WTC11 (cell line): Measurements from ENCODE around the gene SNX11. TPM values are rescaled to one million over a fixed set of nuclear protein-coding genes. Genes with fewer than 3 reads are reported as not detected.

ENCODE experiments used
- ATAC-seq: fragments of 200-7000 bp; cut with Tn5 transposase; 2 replicates; pipeline ENCODE4 v1.10.0; 2021; ENCODE audit warnings: mild to moderate bottlenecking, moderate library complexity
- CTCF ChIA-PET: fragments of 300-600 bp; sonication (Branson Sonifier 250); formaldehyde crosslinking; loops from one replicate; lab custom pipeline; 2021; ENCODE audit warnings: antibody characterized with exemption; lab: Charles Lee
- POLR2A ChIA-PET: fragments of 350-600 bp; sonication (Branson Sonifier 250); formaldehyde crosslinking; loops from one replicate; lab custom pipeline; 2021; ENCODE audit warnings: antibody characterized with exemption; lab: Charles Lee
- DNase-seq: peaks from one replicate; pipeline ENCODE4 v3.0.0; 2021; ENCODE audit warnings: low spot score
- H3K27ac Mint-ChIP-seq: 2 replicates; pipeline ENCODE4 v1.8.0; 2021; ENCODE audit warnings: mixed read lengths
- H3K27me3 Mint-ChIP-seq: 2 replicates; pipeline ENCODE4 v1.8.0; 2021; ENCODE audit warnings: low read depth, mild to moderate bottlenecking, moderate library complexity, mixed read lengths
- H3K36me3 Mint-ChIP-seq: 2 replicates; pipeline ENCODE4 v1.8.0; 2021; ENCODE audit warnings: mixed read lengths
- H3K4me1 Mint-ChIP-seq: 2 replicates; pipeline ENCODE4 v1.8.0; 2022; ENCODE audit warnings: mixed read lengths
- H3K4me3 Mint-ChIP-seq: 2 replicates; pipeline ENCODE4 v1.8.0; 2021; ENCODE audit warnings: mild to moderate bottlenecking, moderate library complexity, mixed read lengths
- H3K9me3 Mint-ChIP-seq: 2 replicates; pipeline ENCODE4 v1.8.0; 2021; ENCODE audit warnings: mixed read lengths
- CDX4 ChIP-seq: fragments of 250-450 bp; sonication (Bioruptor Pico); IDR thresholded peaks from 2 replicates; pipeline ENCODE4 v1.9.0; 2021; ENCODE audit warnings: moderate library complexity, mild to moderate bottlenecking, inconsistent platforms, borderline replicate concordance
- CREM ChIP-seq: sonication (generic); formaldehyde crosslinking; IDR thresholded peaks from 2 replicates; pipeline ENCODE4 v1.8.1; 2022; ENCODE audit warnings: mild to moderate bottlenecking, missing genetic modification reagents, moderate library complexity
- ETV6 ChIP-seq: sonication (generic); formaldehyde crosslinking; IDR thresholded peaks from 2 replicates; pipeline ENCODE4 v1.8.1; 2022; ENCODE audit warnings: mild to moderate bottlenecking, missing genetic modification reagents
- GTF2I ChIP-seq: fragments of 250-450 bp; sonication (Bioruptor Pico); conservative IDR thresholded peaks from 2 replicates; pipeline ENCODE4 v1.4.0; 2021; ENCODE audit warnings: mild to moderate bottlenecking
- IRF2 ChIP-seq: sonication (generic); formaldehyde crosslinking; IDR thresholded peaks from 2 replicates; pipeline ENCODE4 v1.8.0; 2022; ENCODE audit warnings: low read depth, missing genetic modification reagents, borderline replicate concordance
- MAX ChIP-seq: sonication (generic); formaldehyde crosslinking; IDR thresholded peaks from 2 replicates; pipeline ENCODE4 v1.8.0; 2022; ENCODE audit warnings: mild to moderate bottlenecking, missing genetic modification reagents
- NFATC4 ChIP-seq: fragments of 250-450 bp; sonication (Bioruptor Pico); IDR thresholded peaks from 2 replicates; pipeline ENCODE4 v1.9.0; 2021; ENCODE audit warnings: mild to moderate bottlenecking
- NFE2L1 ChIP-seq: sonication (generic); formaldehyde crosslinking; IDR thresholded peaks from 2 replicates; pipeline ENCODE4 v1.8.1; 2023; ENCODE audit warnings: missing genetic modification reagents
- SMAD3 ChIP-seq: sonication (generic); formaldehyde crosslinking; IDR thresholded peaks from 2 replicates; pipeline ENCODE4 v1.8.0; 2022; ENCODE audit warnings: missing genetic modification reagents, mild to moderate bottlenecking, borderline replicate concordance
- ZMAT4 ChIP-seq: fragments of 250-450 bp; sonication (Bioruptor Pico); IDR thresholded peaks from 2 replicates; pipeline ENCODE4 v1.9.0; 2021; ENCODE audit warnings: mild to moderate bottlenecking
- ZNF512 ChIP-seq: sonication (generic); formaldehyde crosslinking; IDR thresholded peaks from 2 replicates; pipeline ENCODE4 v1.8.1; 2022; ENCODE audit warnings: missing genetic modification reagents, borderline replicate concordance
- ZNF532 ChIP-seq: fragments of 250-450 bp; sonication (Bioruptor Pico); IDR thresholded peaks from 2 replicates; pipeline ENCODE4 v1.9.0; 2021; ENCODE audit warnings: mild to moderate bottlenecking, borderline replicate concordance
- total RNA-seq: library from RNA; stranded (reverse); gene quantifications from 3 replicates; pipeline ENCODE4 v1.2.3, GENCODE V29; 2021
- TF ChIP-seq, protein P1 (sequence below): sonication (generic); formaldehyde crosslinking; conservative IDR thresholded peaks from 2 replicates; pipeline ENCODE4 v1.8.1; 2022; ENCODE audit warnings: mild to moderate bottlenecking, missing genetic modification reagents

The SNX11 gene
- total RNA-seq, 1 experiment from 2014 or later = 24.5 TPM

- DNase-seq = no peak
- POLR2A ChIA-PET = interaction anchor here (0.7 kb wide), 2 partner anchors 23 to 47 kb away, joined by 3 to 4 read pairs; no protein-coding TSS in a partner anchor
- TF ChIP-seq ZNF532 (no peak), MAX (CRISPR knock-in tag) (no peak), CREM (CRISPR knock-in tag) (no peak), NFATC4 (CRISPR knock-in tag) (no peak), ETV6 (CRISPR knock-in tag) (no peak)
- TF ChIP-seq, protein P1, sequence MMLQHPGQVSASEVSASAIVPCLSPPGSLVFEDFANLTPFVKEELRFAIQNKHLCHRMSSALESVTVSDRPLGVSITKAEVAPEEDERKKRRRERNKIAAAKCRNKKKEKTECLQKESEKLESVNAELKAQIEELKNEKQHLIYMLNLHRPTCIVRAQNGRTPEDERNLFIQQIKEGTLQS (CRISPR knock-in tag) = no peak
- ATAC-seq = no peak
- Mint-ChIP-seq H3K4me1 (peaks cover 11% of the 10 kb centered on the region), H3K4me3 (peak overlapping the region; percentile 87), H3K27me3 (peaks cover 8% of the 10 kb centered on the region; the same call in 1 of the 2 replicates), H3K36me3 (no peaks in the 10 kb centered on the region), H3K27ac (peak overlapping the region; percentile 82), H3K9me3 (peaks cover 10% of the 10 kb centered on the region)
- CTCF ChIA-PET = interaction anchor here (1.0 to 3.3 kb wide), 2 partner anchors 33 to 77 kb away, joined by 3 to 19 read pairs; no protein-coding TSS in a partner anchor
These were observed 5.4 kb upstream of the SNX11 start for GRCh38 chr17:48102043-48102750.

DNA sequence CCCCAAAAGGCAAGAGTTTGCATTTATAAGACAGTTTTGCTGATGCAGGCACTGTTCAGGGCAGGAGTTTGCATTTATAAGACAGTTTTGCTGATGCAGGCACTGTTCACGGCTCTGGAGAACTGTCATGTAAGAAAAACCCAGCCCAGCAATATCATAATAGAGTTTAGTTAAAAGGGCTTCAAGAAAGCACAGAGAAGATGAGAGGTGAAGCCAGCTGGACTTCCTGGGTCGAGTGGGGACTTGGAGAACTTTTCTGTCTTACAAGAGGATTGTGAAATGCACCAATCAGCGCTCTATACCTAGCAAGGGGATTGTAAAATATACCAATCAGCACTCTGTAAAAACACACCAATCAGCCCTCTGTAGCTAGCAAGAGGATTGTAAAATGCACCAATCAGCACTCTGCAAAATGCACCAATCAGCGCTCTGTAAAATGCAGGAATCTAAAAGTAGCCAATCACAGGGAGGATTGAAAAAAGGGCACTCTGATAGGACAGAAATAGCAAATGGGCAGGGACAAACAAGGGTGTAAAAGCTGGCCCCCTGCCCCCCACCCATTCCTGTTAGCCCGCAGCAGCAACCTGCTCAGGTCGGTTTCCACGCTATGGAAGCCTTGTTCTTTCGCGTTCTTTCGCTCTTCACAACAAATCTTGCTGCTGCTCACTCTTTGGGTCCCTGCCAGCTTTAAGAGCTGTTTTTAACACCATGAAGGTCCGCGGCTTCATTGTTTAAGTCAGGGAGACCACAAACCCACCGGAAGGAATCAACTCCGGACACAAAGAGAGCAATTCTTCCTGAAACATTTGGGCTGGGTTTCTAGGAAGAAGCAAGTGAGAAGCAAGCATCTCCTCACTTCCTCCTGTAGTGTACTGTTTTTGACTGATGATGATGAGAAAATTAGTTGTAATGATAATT lies 4.5 kb upstream of the SNX11 start:
- Mint-ChIP-seq H3K4me3 (peak overlapping the region; percentile 87; the same call in 1 of the 2 replicates), H3K27me3 (peaks cover 8% of the 10 kb centered on the region; the same call in 1 of the 2 replicates), H3K36me3 (no peaks in the 10 kb centered on the region), H3K27ac (no peak overlapping the region), H3K9me3 (peaks cover 10% of the 10 kb centered on the region), H3K4me1 (peaks cover 11% of the 10 kb centered on the region)
- TF ChIP-seq ZMAT4 (CRISPR knock-in tag) = no peak
- no peak for TF ChIP-seq SMAD3 (CRISPR knock-in tag)
- TF ChIP-seq NFE2L1 (CRISPR knock-in tag) = no peak
- no peak for TF ChIP-seq ZNF512 (CRISPR knock-in tag)
- no peak for TF ChIP-seq GTF2I (CRISPR knock-in tag)
- TF ChIP-seq IRF2 = no peak
- no peak for TF ChIP-seq CDX4
- ATAC-seq = no peak
- no peak for DNase-seq
- ChIA-PET CTCF (interaction anchor here (0.6 kb wide), 2 partner anchors 78 to 85 kb away, joined by 3 to 4 read pairs; no protein-coding TSS in a partner anchor), POLR2A (no interaction called here)
